OCI-LY1 (cell line): ENCODE measurements around the gene TNFRSF6B.
A peak's percentile ranks its signal among the peaks of the same experiment; 100 is the strongest.

ENCODE experiments used
- H2AFZ ChIP-seq: fragments of 200-600 bp; sonication (generic), shearing (Covaris generic); 2 replicates; pipeline ENCODE4 v1.6.0; 2014; ENCODE audit warnings: antibody characterized with exemption, mild to moderate bottlenecking, low read length
- H3F3A ChIP-seq: fragments of 200-600 bp; sonication (generic), shearing (Covaris generic); 2 replicates; pipeline ENCODE4 v1.6.0; 2014; ENCODE audit warnings: mild to moderate bottlenecking, antibody characterized with exemption, low read length, moderate library complexity; ENCODE audit not compliant: insufficient read depth
- H3K27ac ChIP-seq: fragments of 200-600 bp; sonication (generic); 2 replicates; pipeline ENCODE4 v1.5.1; 2014; ENCODE audit warnings: low read length, mixed run types, mild to moderate bottlenecking, low read depth; ENCODE audit not compliant: poor library complexity, severe bottlenecking
- H3K27me3 ChIP-seq: fragments of 200-600 bp; sonication (generic); 2 replicates; pipeline ENCODE4 v1.6.0; 2014; ENCODE audit warnings: antibody characterized with exemption, mild to moderate bottlenecking, low read length, moderate library complexity; ENCODE audit not compliant: insufficient read depth
- H3K36me3 ChIP-seq: fragments of 200-600 bp; sonication (generic); 2 replicates; pipeline ENCODE4 v1.6.1; 2014; ENCODE audit warnings: mild to moderate bottlenecking, antibody characterized with exemption, low read length, moderate library complexity, mixed read lengths; ENCODE audit not compliant: insufficient read depth
- H3K4me1 ChIP-seq: fragments of 200-600 bp; sonication (generic); 2 replicates; pipeline ENCODE4 v1.5.1; 2014; ENCODE audit warnings: mild to moderate bottlenecking, low read length, moderate library complexity; ENCODE audit not compliant: insufficient read depth, severe bottlenecking
- H3K4me2 ChIP-seq: fragments of 200-600 bp; sonication (generic), shearing (Covaris generic); 2 replicates; pipeline ENCODE4 v1.6.1; 2014; ENCODE audit warnings: low read length
- H3K4me3 ChIP-seq: fragments of 200-600 bp; sonication (generic); 2 replicates; pipeline ENCODE4 v1.5.1; 2014; ENCODE audit warnings: low read length, low read depth, mild to moderate bottlenecking, mixed read lengths; ENCODE audit not compliant: poor library complexity, severe bottlenecking
- H3K79me2 ChIP-seq: fragments of 200-600 bp; shearing (Covaris generic); 2 replicates; pipeline ENCODE4 v1.6.1; 2016; ENCODE audit warnings: mixed run types, low read length, mixed read lengths; ENCODE audit not compliant: insufficient read depth
- H3K9ac ChIP-seq: fragments of 200-600 bp; sonication (generic), shearing (Covaris generic); 2 replicates; pipeline ENCODE4 v1.6.1; 2014; ENCODE audit warnings: mild to moderate bottlenecking, low read length, mixed read lengths
- H3K9me2 ChIP-seq: fragments of 200-600 bp; sonication (generic), shearing (Covaris generic); 2 replicates; pipeline ENCODE4 v1.6.1; 2014; ENCODE audit warnings: low read depth, mild to moderate bottlenecking, low read length, mixed read lengths
- H3K9me3 ChIP-seq: fragments of 200-600 bp; shearing (Covaris generic); 2 replicates; pipeline ENCODE4 v1.6.1; 2014; ENCODE audit warnings: low read length, mixed read lengths
- H4K20me1 ChIP-seq: fragments of 200-600 bp; sonication (generic), shearing (Covaris generic); 2 replicates; pipeline ENCODE4 v1.6.0; 2016; ENCODE audit warnings: mild to moderate bottlenecking, low read length; ENCODE audit not compliant: insufficient read depth
- CTCF ChIP-seq: fragments of 200-600 bp; sonication (generic), shearing (Covaris generic); IDR thresholded peaks from 2 replicates; pipeline ENCODE4 v1.5.1; 2017; ENCODE audit warnings: mild to moderate bottlenecking, antibody characterized with exemption, low read length, moderate library complexity, mixed read lengths
- EZH2 ChIP-seq: fragments of 200-600 bp; sonication (generic), shearing (Covaris generic); IDR thresholded peaks from 2 replicates; pipeline ENCODE4 v1.8.0; 2017; ENCODE audit warnings: borderline replicate concordance, mixed run types, mild to moderate bottlenecking, antibody characterized with exemption, low read length, moderate library complexity, mixed read lengths

The TNFRSF6B gene

GRCh38 chr20:63707558-63708300 lies 11.3 kb downstream of the TNFRSF6B start, which contains the start of the genes ARFRP1 and ZGPAT:
Gene ARFRP1 (minus strand): TSS chr20:63707976. CDS start chr20:63707091, 885 bp downstream.
Gene ZGPAT (plus strand): TSS chr20:63708039. CDS start chr20:63708581, 542 bp downstream.
- peaks cover 21% of the 10 kb centered on the region for H3K4me1 ChIP-seq
- H3K4me3 ChIP-seq, result peak within 1 kb of the TSS; percentile 97
- peaks cover 9% of the 10 kb centered on the region for H3K9me3 ChIP-seq
- peak within 1 kb of the TSS; percentile 99 for H3K4me2 ChIP-seq
- H2AFZ ChIP-seq, result no peak within 1 kb of the TSS
- H3K9ac ChIP-seq, result peak within 1 kb of the TSS; percentile 94
- H3F3A ChIP-seq, result no peaks in the 10 kb centered on the region
- H3K27ac ChIP-seq, result no peak within 1 kb of the TSS
- H3K36me3 ChIP-seq, result peaks cover 66% of the 10 kb centered on the region
- no peaks in the 10 kb centered on the region for H4K20me1 ChIP-seq
- no peaks in the 10 kb centered on the region for H3K9me2 ChIP-seq
- H3K27me3 ChIP-seq, result no peaks in the 10 kb centered on the region
- peaks cover 7% of the 10 kb centered on the region for H3K79me2 ChIP-seq
- TF ChIP-seq CTCF, result no peak
- TF ChIP-seq EZH2, result no peak

GRCh38 chr20:63708301-63709148 lies 12.1 kb downstream of the TNFRSF6B start:
- TF ChIP-seq EZH2 (no peak), CTCF (no peak)
- H3K4me3 ChIP-seq, result peak overlapping the region; percentile 97
- no peaks in the 10 kb centered on the region for H3K9me2 ChIP-seq
- peak overlapping the region; percentile 94 for H3K9ac ChIP-seq
- H4K20me1 ChIP-seq, result no peaks in the 10 kb centered on the region
- H3K27me3 ChIP-seq, result no peaks in the 10 kb centered on the region
- peak overlapping the region; percentile 99 for H3K4me2 ChIP-seq
- no peak overlapping the region for H2AFZ ChIP-seq
- peaks cover 21% of the 10 kb centered on the region for H3K4me1 ChIP-seq
- peaks cover 71% of the 10 kb centered on the region for H3K36me3 ChIP-seq
- H3F3A ChIP-seq, result no peaks in the 10 kb centered on the region
- peaks cover 7% of the 10 kb centered on the region for H3K79me2 ChIP-seq
- H3K27ac ChIP-seq, result no peak overlapping the region
- H3K9me3 ChIP-seq, result peaks cover 9% of the 10 kb centered on the region

GRCh38 chr20:63709149-63709527 lies 12.7 kb downstream of the TNFRSF6B start:
- Histone ChIP-seq H4K20me1 (no peaks in the 10 kb centered on the region), H3K27me3 (no peaks in the 10 kb centered on the region), H3K4me2 (peak overlapping the region; percentile 99), H3F3A (no peaks in the 10 kb centered on the region), H3K36me3 (peaks cover 71% of the 10 kb centered on the region), H3K9ac (peak overlapping the region; percentile 94; the same call in 1 of the 2 replicates), H3K4me1 (peaks cover 21% of the 10 kb centered on the region), H3K9me3 (peaks cover 9% of the 10 kb centered on the region), H3K9me2 (no peaks in the 10 kb centered on the region), H3K27ac (no peak overlapping the region), H3K79me2 (peaks cover 7% of the 10 kb centered on the region), H2AFZ (no peak overlapping the region), H3K4me3 (peak overlapping the region; percentile 97)
- no peak for TF ChIP-seq EZH2
- TF ChIP-seq CTCF, result no peak
